A549 (cell line): ENCODE results near the gene RERE.

Experiments
- BHLHE40 ChIP-seq: IDR thresholded peaks from 2 replicates; pipeline ENCODE4 v1.6.1; 2012; ENCODE audit warnings: low read depth, low read length, inconsistent platforms
- EP300 ChIP-seq, 2 experiments: fragments of >200 bp; sonication (Bioruptor Twin); formaldehyde crosslinking; IDR thresholded peaks; 2 replicates in 1 of 2; 3 replicates in 1 of 2; pipeline ENCODE4 v1.6.1; 2016 to 2017
- MYC ChIP-seq: IDR thresholded peaks from 2 replicates; pipeline ENCODE4 v1.6.1; 2012; ENCODE audit warnings: mild to moderate bottlenecking, inconsistent platforms, low read length, improper control_type of control experiment, borderline replicate concordance
- POLR2A ChIP-seq: IDR thresholded peaks from 2 replicates; pipeline ENCODE4 v1.6.1; 2012; ENCODE audit warnings: mild to moderate bottlenecking, low read length
- RAD21 ChIP-seq, 2 experiments: fragments of >200 bp in 1 of 2; sonication (Bioruptor Twin) in 1 of 2; formaldehyde crosslinking in 1 of 2; IDR thresholded peaks in 1 of 2; conservative IDR thresholded peaks in 1 of 2; 2 replicates in 1 of 2; 3 replicates in 1 of 2; pipeline ENCODE4 v1.6.1; 2012 to 2018; ENCODE audit warnings: inconsistent platforms in 1 of 2

GRCh38 chr1:8358241-8358896 lies 459.1 kb downstream of the RERE start:
- no peak for TF ChIP-seq EP300 (IDR thresholded peaks at IDR 0.05)
- no peak for TF ChIP-seq RAD21 (conservative IDR thresholded peaks at IDR 0.05 in 1 of 2, IDR thresholded peaks at IDR 0.05 in 1 of 2)
- no peak for TF ChIP-seq MYC
- TF ChIP-seq POLR2A, result no peak
- TF ChIP-seq BHLHE40, result no peak
